T-cell (primary cell): ENCODE measurements around the gene OR56A5. TPM values are rescaled to one million over a fixed set of nuclear protein-coding genes. Genes with fewer than 3 reads are reported as not detected.

Source experiments
- ATAC-seq, 4 experiments: fragments of 200-7000 bp in 3 of 4; fragments of 150-1000 bp in 1 of 4; cut with Tn5 transposase; replicated peaks in 1 of 4; 1 replicate in 3 of 4; 2 replicates in 1 of 4; pipeline ENCODE4 v1.10.0; 2021; ENCODE audit warnings: moderate library complexity in 3 of 4, mild to moderate bottlenecking in 2 of 4, moderate number of reproducible peaks in 1 of 4
- CTCF ChIA-PET, 2 donors: fragments of 300-600 bp; sonication (Branson Sonifier 250); formaldehyde crosslinking; loops; one replicate each; lab custom pipeline; 2022; ENCODE audit warnings: antibody characterized with exemption in 2 of 2; lab: Charles Lee
- POLR2A ChIA-PET, 2 donors: fragments of 300-600 bp; sonication (Branson Sonifier 250); formaldehyde crosslinking; loops; one replicate each; lab custom pipeline; 2022; ENCODE audit warnings: antibody characterized with exemption in 2 of 2; lab: Charles Lee
- DNase-seq, 35 experiments: peaks; one replicate each; pipeline versions ENCODE4 v3.0.0 to v3.0.0-alpha.2; 2013 to 2023
- H3K27ac ChIP-seq: one replicate; pipeline ENCODE4 v1.5.1; 2013; ENCODE audit warnings: low read length
- H3K27me3 ChIP-seq, 2 experiments: replicated peaks in 1 of 2; 1 replicate in 1 of 2; 2 replicates in 1 of 2; pipeline versions ENCODE4 v1.6.1 to v1.7.0; 2013; ENCODE audit warnings: low read length in 1 of 2, mixed read lengths in 1 of 2; ENCODE audit not compliant: control insufficient read depth in 2 of 2, insufficient read depth in 2 of 2; ENCODE audit errors: extremely low read depth in 1 of 2
- H3K36me3 ChIP-seq, 2 donors: 1 replicate in 1 of 2; 2 replicates in 1 of 2; pipeline versions ENCODE4 v1.6.1 to v1.7.0; 2013; ENCODE audit warnings: low read length in 1 of 2; ENCODE audit not compliant: control insufficient read depth in 2 of 2, insufficient read depth in 1 of 2; ENCODE audit errors: extremely low read depth in 1 of 2
- H3K4me1 ChIP-seq, 2 experiments: 1 replicate in 1 of 2; 2 replicates in 1 of 2; pipeline versions ENCODE4 v1.6.1 to v1.7.0; 2013; ENCODE audit warnings: low read length in 2 of 2, mixed read lengths in 1 of 2; ENCODE audit not compliant: insufficient read depth in 2 of 2, control insufficient read depth in 1 of 2; ENCODE audit errors: extremely low read depth in 1 of 2
- H3K4me3 ChIP-seq, 2 donors: 1 replicate in 1 of 2; 2 replicates in 1 of 2; pipeline versions ENCODE4 v1.5.1 to v1.7.0; 2013; ENCODE audit warnings: mild to moderate bottlenecking in 2 of 2, low read length in 1 of 2, moderate library complexity in 1 of 2; ENCODE audit not compliant: control insufficient read depth in 1 of 2; ENCODE audit errors: extremely low read depth in 1 of 2
- H3K9me3 ChIP-seq: 2 replicates; pipeline ENCODE4 v1.7.0; 2013
- H3K27ac Mint-ChIP-seq, 2 donors: one replicate each; pipeline ENCODE4 v1.8.0; 2020 to 2021; ENCODE audit warnings: mild to moderate bottlenecking in 2 of 2, mixed read lengths in 2 of 2
- H3K27me3 Mint-ChIP-seq, 2 donors: one replicate each; pipeline ENCODE4 v1.8.0; 2021 to 2022; ENCODE audit warnings: mixed read lengths in 2 of 2
- H3K36me3 Mint-ChIP-seq: one replicate; pipeline ENCODE4 v1.8.0; 2021; ENCODE audit warnings: mixed read lengths
- H3K4me1 Mint-ChIP-seq, 3 donors: one replicate each; pipeline ENCODE4 v1.8.0; 2020 to 2022; ENCODE audit warnings: mixed read lengths in 3 of 3, mild to moderate bottlenecking in 1 of 3
- H3K4me3 Mint-ChIP-seq, 3 donors: one replicate each; pipeline ENCODE4 v1.8.0; 2020 to 2022; ENCODE audit warnings: mild to moderate bottlenecking in 3 of 3, mixed read lengths in 3 of 3, moderate library complexity in 3 of 3
- H3K9me3 Mint-ChIP-seq, 3 donors: one replicate each; pipeline ENCODE4 v1.8.0; 2020 to 2022; ENCODE audit warnings: mixed read lengths in 3 of 3
- WGBS: methylation state at CpG from one replicate; pipeline ENCODE4 v1.1.5; 2013; ENCODE audit warnings: missing lambda C conversion rate; ENCODE audit not compliant: insufficient coverage; 5-methylcytosine and 5-hydroxymethylcytosine counted together
- total RNA-seq, 35 experiments: library from RNA in 6 of 35; stranded (reverse) in 6 of 35; fragments of 120-200 nt in 1 of 35; gene quantifications; one replicate each; pipeline versions ENCODE4 v1.2.1 to v1.2.4 and lab custom pipeline; 2013 to 2026

OR56A5 gene
- total RNA-seq, 5 donors from 2014 or later (not counting 1 experiment from before 2014, with no cell fraction given), result not detected

DNA sequence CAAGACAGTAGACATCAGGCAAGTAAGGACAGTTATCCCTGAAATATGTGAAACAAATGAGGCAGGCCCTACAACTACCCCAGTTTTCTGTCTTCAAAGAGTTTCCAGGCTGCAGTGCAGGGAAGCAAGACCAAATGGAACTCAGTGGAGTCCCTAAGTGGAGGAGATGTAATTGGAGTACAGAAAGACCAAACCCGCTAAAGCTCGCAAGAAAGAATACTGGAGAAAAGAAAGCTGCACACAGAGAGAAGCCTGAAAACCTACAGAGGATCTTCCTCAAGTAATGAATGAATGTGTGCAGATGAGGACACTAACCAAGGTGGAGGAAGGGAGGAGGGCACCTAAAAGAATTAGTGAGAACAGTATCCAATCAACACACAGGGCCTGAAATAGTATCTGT, 27.5 kb downstream of the OR56A5 start:
- H3K36me3 ChIP-seq, result no peaks in the 10 kb centered on the region
- no peak overlapping the region for H3K27ac Mint-ChIP-seq
- no peak overlapping the region for H3K4me3 ChIP-seq
- no peaks in the 10 kb centered on the region for H3K36me3 Mint-ChIP-seq
- no peak overlapping the region for H3K27ac ChIP-seq
- H3K4me1 Mint-ChIP-seq, result no peaks in the 10 kb centered on the region
- POLR2A ChIA-PET, result no interaction called here
- H3K4me3 Mint-ChIP-seq, result no peak overlapping the region
- no peak for DNase-seq
- ATAC-seq, result no peak
- no peaks in the 10 kb centered on the region for H3K4me1 ChIP-seq
- H3K9me3 Mint-ChIP-seq, result peaks cover 0 to 3% (median 3%) of the 10 kb centered on the region in 3 donors
- 100% methylated on average over 2 of the region's 2 CpGs for WGBS
- H3K27me3 ChIP-seq, result peaks cover 0 to 5% of the 10 kb centered on the region in 2 experiments
- no peaks in the 10 kb centered on the region for H3K9me3 ChIP-seq
- CTCF ChIA-PET, result no interaction called here
- H3K27me3 Mint-ChIP-seq, result peaks cover 6 to 8% of the 10 kb centered on the region in 2 donors

DNA sequence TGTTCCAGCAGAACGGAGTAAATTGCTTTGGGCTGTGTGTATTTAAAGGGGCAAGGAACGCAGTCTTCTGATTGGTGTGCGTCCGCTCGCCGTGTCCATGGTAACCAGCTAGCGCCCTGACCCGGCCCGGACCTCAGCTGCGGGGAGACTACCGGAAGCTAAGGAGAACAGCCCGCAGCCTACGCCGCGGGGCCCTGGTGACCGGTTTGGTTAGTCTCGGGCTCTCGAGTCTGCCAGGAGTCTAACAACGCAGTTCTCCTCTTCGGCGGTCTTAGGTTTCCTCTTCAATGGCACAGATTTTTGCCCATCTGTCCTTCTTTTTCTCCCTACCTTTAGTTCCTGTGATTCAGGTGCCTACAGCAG, 29.7 kb downstream of the OR56A5 start:
- H3K4me3 Mint-ChIP-seq, result no peak overlapping the region
- H3K36me3 ChIP-seq, result no peaks in the 10 kb centered on the region
- no peak overlapping the region for H3K4me3 ChIP-seq
- no peak overlapping the region for H3K27ac ChIP-seq
- H3K9me3 Mint-ChIP-seq, result peaks cover 0 to 5% (median 3%) of the 10 kb centered on the region in 3 donors
- no peaks in the 10 kb centered on the region for H3K36me3 Mint-ChIP-seq
- peaks cover 6 to 7% of the 10 kb centered on the region in 2 donors for H3K27me3 Mint-ChIP-seq
- ChIA-PET CTCF (no interaction called here), POLR2A (no interaction called here)
- no peaks in the 10 kb centered on the region for H3K4me1 ChIP-seq
- DNase-seq (no peak), ATAC-seq (no peak)
- H3K9me3 ChIP-seq, result no peaks in the 10 kb centered on the region
- WGBS, result 85% methylated on average over 15 of the region's 21 CpGs
- H3K27ac Mint-ChIP-seq, result no peak overlapping the region
- no peaks in the 10 kb centered on the region for H3K4me1 Mint-ChIP-seq
- peaks cover 0 to 5% of the 10 kb centered on the region in 2 experiments for H3K27me3 ChIP-seq

- peaks cover 0 to 5% of the 10 kb centered on the region in 2 experiments for H3K27me3 ChIP-seq
- no peak overlapping the region for H3K27ac Mint-ChIP-seq
- no peaks in the 10 kb centered on the region for H3K4me1 Mint-ChIP-seq
- no peaks in the 10 kb centered on the region for H3K4me1 ChIP-seq
- H3K36me3 Mint-ChIP-seq, result no peaks in the 10 kb centered on the region
- H3K36me3 ChIP-seq, result no peaks in the 10 kb centered on the region
- DNase-seq (no peak), ATAC-seq (no peak)
- H3K27me3 Mint-ChIP-seq, result peaks cover 6 to 7% of the 10 kb centered on the region in 2 donors
- ChIA-PET CTCF (no interaction called here), POLR2A (no interaction called here)
- no peak overlapping the region for H3K27ac ChIP-seq
- H3K9me3 ChIP-seq, result no peaks in the 10 kb centered on the region
- peak overlapping the region in 1 of 3 donors; percentile 26 for H3K4me3 Mint-ChIP-seq
- peaks cover 0 to 5% (median 3%) of the 10 kb centered on the region in 3 donors for H3K9me3 Mint-ChIP-seq
- H3K4me3 ChIP-seq, result no peak overlapping the region
- 92% methylated on average over 35 of the region's 39 CpGs for WGBS
Observed at GRCh38 chr11:5937868-5938602, 30.3 kb downstream of the OR56A5 start.

DNA sequence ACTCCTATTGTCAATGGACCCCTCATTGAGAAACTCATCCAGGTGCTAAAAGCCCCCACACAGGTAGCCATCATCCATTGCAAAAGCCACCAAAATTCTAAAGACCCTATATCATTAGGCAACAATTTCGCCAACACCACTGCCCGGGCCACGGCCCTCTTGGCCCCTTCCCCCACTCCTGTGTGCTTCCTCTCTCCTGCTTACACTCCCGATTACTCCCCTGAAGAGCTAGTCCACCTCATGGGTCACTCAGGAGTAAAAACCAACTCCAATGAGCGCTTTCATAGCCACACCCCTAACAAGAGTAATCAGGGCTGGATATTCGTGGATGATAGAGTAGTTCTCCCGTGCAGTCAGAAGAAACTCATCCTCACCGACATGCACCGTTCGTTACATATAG, 35.2 kb downstream of the OR56A5 start:
- Histone ChIP-seq H3K4me1 (no peaks in the 10 kb centered on the region), H3K36me3 (no peaks in the 10 kb centered on the region), H3K27ac (no peak overlapping the region), H3K9me3 (no peaks in the 10 kb centered on the region), H3K27me3 (peaks cover 0 to 12% of the 10 kb centered on the region in 2 experiments), H3K4me3 (no peak overlapping the region)
- Mint-ChIP-seq H3K4me1 (no peaks in the 10 kb centered on the region), H3K4me3 (no peak overlapping the region), H3K27me3 (peaks cover 0 to 5% of the 10 kb centered on the region in 2 donors), H3K36me3 (no peaks in the 10 kb centered on the region), H3K9me3 (peaks cover 2 to 25% (median 10%) of the 10 kb centered on the region in 3 donors), H3K27ac (no peak overlapping the region)
- ChIA-PET CTCF (no interaction called here), POLR2A (no interaction called here)
- WGBS, result 95% methylated on average over 6 of the region's 10 CpGs
- DNase-seq, result no peak
- no peak for ATAC-seq

GRCh38 chr11:5932671-5933070, 35.6 kb downstream of the OR56A5 start:
- no peaks in the 10 kb centered on the region for H3K4me1 ChIP-seq
- 94% methylated on average over 11 of the region's 11 CpGs for WGBS
- CTCF ChIA-PET, result no interaction called here
- H3K9me3 ChIP-seq, result no peaks in the 10 kb centered on the region
- no peaks in the 10 kb centered on the region for H3K36me3 Mint-ChIP-seq
- H3K9me3 Mint-ChIP-seq, result peaks cover 2 to 24% (median 10%) of the 10 kb centered on the region in 3 donors
- POLR2A ChIA-PET, result no interaction called here
- H3K4me3 Mint-ChIP-seq, result no peak overlapping the region
- peaks cover 0 to 12% of the 10 kb centered on the region in 2 experiments for H3K27me3 ChIP-seq
- H3K4me3 ChIP-seq, result no peak overlapping the region
- no peaks in the 10 kb centered on the region for H3K36me3 ChIP-seq
- peak overlapping the region in 1 of 2 donors; percentile 19 for H3K27ac Mint-ChIP-seq
- H3K27me3 Mint-ChIP-seq, result peaks cover 0 to 5% of the 10 kb centered on the region in 2 donors
- no peak overlapping the region for H3K27ac ChIP-seq
- no peaks in the 10 kb centered on the region for H3K4me1 Mint-ChIP-seq
- ATAC-seq, result no peak
- no peak for DNase-seq

- H3K27ac ChIP-seq, result no peak overlapping the region
- H3K36me3 Mint-ChIP-seq, result no peaks in the 10 kb centered on the region
- 94% methylated on average over 8 of the region's 8 CpGs for WGBS
- DNase-seq, result no peak
- H3K9me3 Mint-ChIP-seq, result peaks cover 2 to 28% (median 10%) of the 10 kb centered on the region in 3 donors
- H3K27me3 Mint-ChIP-seq, result peaks cover 0 to 3% of the 10 kb centered on the region in 2 donors
- no peak for ATAC-seq
- ChIA-PET CTCF (no interaction called here), POLR2A (no interaction called here)
- H3K4me3 Mint-ChIP-seq, result no peak overlapping the region
- no peaks in the 10 kb centered on the region for H3K9me3 ChIP-seq
- H3K4me1 ChIP-seq, result no peaks in the 10 kb centered on the region
- peaks cover 0 to 12% of the 10 kb centered on the region in 2 experiments for H3K27me3 ChIP-seq
- no peak overlapping the region for H3K4me3 ChIP-seq
- H3K36me3 ChIP-seq, result no peaks in the 10 kb centered on the region
- H3K27ac Mint-ChIP-seq, result no peak overlapping the region
- H3K4me1 Mint-ChIP-seq, result no peaks in the 10 kb centered on the region
Observed at GRCh38 chr11:5931061-5931460, 37.2 kb downstream of the OR56A5 start.
